ENCODE data around the gene BTBD9.

DNA sequence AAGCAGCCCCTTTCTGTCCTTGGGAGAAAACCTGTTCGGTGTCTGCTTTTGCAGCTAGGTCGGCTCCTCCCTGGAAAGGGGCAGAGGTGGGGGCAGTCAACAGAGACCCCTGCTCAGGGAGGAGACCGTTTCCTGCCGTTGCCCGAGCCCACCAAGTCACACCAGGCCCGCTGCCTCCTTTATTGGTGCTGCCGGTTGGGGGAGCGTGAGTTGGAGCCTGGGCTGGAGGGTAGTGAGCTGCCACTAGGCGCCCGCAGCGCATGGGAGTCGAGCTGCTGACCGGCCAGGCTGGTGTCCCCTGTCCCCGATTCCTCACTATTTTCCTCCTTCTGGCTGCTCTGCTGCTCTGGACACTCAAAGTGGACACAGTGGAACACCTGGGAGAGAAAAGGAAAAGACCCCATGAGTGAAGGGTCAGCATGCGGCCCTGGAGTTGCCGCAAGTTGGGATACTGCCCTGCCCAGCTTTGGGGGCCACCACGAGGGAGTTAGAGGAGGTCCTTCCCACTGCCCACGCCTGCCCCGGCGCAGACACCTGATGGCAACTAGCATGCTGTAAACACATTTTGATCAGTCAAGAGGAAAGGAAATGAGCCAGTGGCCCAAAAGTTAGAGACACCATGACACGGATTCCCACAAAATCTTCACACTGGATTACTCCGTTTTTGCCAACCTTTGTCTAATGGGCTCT, 464.8 kb downstream of the BTBD9 start:
- TF ChIP-seq, protein P1, sequence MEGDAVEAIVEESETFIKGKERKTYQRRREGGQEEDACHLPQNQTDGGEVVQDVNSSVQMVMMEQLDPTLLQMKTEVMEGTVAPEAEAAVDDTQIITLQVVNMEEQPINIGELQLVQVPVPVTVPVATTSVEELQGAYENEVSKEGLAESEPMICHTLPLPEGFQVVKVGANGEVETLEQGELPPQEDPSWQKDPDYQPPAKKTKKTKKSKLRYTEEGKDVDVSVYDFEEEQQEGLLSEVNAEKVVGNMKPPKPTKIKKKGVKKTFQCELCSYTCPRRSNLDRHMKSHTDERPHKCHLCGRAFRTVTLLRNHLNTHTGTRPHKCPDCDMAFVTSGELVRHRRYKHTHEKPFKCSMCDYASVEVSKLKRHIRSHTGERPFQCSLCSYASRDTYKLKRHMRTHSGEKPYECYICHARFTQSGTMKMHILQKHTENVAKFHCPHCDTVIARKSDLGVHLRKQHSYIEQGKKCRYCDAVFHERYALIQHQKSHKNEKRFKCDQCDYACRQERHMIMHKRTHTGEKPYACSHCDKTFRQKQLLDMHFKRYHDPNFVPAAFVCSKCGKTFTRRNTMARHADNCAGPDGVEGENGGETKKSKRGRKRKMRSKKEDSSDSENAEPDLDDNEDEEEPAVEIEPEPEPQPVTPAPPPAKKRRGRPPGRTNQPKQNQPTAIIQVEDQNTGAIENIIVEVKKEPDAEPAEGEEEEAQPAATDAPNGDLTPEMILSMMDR (IDR thresholded peaks at IDR 0.05), result no peak
- TF ChIP-seq POLR2A (IDR thresholded peaks at IDR 0.05), result no peak
